A549 (cell line): ENCODE results near the gene FBXO30. TPM values are rescaled to one million over a fixed set of nuclear protein-coding genes. Genes with fewer than 3 reads are reported as not detected.

ENCODE experiments used
- ATAC-seq, 2 experiments: fragments of 200-7000 bp in 1 of 2; fragments of >200 bp in 1 of 2; cut with Nextera tagmentation in 1 of 2; cut with Tn5 transposase in 1 of 2; 3 replicates each; pipeline versions ENCODE4 v1.8.0 to v1.9.1; 2018 to 2020; ENCODE audit warnings: mild to moderate bottlenecking in 1 of 2, moderate library complexity in 1 of 2
- CTCF ChIA-PET: fragments of 300-600 bp; sonication (Branson Sonifier 250); formaldehyde crosslinking; extraction: SDS; loops from one replicate; lab custom pipeline; 2021; ENCODE audit warnings: antibody characterized with exemption, inconsistent platforms; lab: Yijun Ruan, JAX
- POLR2A ChIA-PET: fragments of 350-600 bp; formaldehyde crosslinking; extraction: SDS; loops from one replicate; lab custom pipeline; 2021; ENCODE audit warnings: antibody characterized with exemption, inconsistent platforms; lab: Yijun Ruan, JAX
- DNase-seq, 2 experiments: peaks; one replicate each; pipeline versions ENCODE4 v3.0.0 to v3.0.0-alpha.2; 2011 to 2016; ENCODE audit warnings: low read depth in 1 of 2, low spot score in 1 of 2
- FAIRE-seq: peaks from 2 replicates; lab custom pipeline; 2011; peaks lifted over from hg19 to GRCh38; lab: Jason Lieb, UNC
- H3K27ac ChIP-seq, 2 experiments: fragments of >200 bp; sonication (Bioruptor Twin); formaldehyde crosslinking; 3 replicates each; pipeline ENCODE4 v1.5.1; 2016 to 2017
- H3K4me1 ChIP-seq: fragments of >200 bp; sonication (Bioruptor Twin); formaldehyde crosslinking; 3 replicates; pipeline ENCODE4 v1.6.1; 2016
- H3K4me2 ChIP-seq: fragments of >200 bp; sonication (Bioruptor Twin); formaldehyde crosslinking; 3 replicates; pipeline ENCODE4 v1.6.1; 2016
- H3K4me3 ChIP-seq: fragments of >200 bp; sonication (Bioruptor Twin); formaldehyde crosslinking; 3 replicates; pipeline ENCODE4 v1.5.1; 2016
- H3K9me3 ChIP-seq: fragments of >200 bp; sonication (Bioruptor Twin); formaldehyde crosslinking; 3 replicates; pipeline ENCODE4 v1.6.1; 2016
- ATOH8 ChIP-seq: fragments of 250-450 bp; sonication (Bioruptor Pico); IDR thresholded peaks from 2 replicates; pipeline ENCODE4 v1.5.0; 2020; ENCODE audit warnings: low read depth, mild to moderate bottlenecking, moderate library complexity
- CBX2 ChIP-seq: fragments of 200-600 bp; sonication (generic); IDR thresholded peaks from 2 replicates; pipeline ENCODE4 v1.6.1; 2016; ENCODE audit warnings: low read depth, mild to moderate bottlenecking, borderline replicate concordance
- CBX8 ChIP-seq: fragments of 200-600 bp; sonication (generic); IDR thresholded peaks from 2 replicates; pipeline ENCODE4 v1.6.1; 2016
- CHD2 ChIP-seq: fragments of 150-350 bp; IDR thresholded peaks from 2 replicates; pipeline ENCODE4 v1.6.1; 2014; ENCODE audit warnings: low read length; ENCODE audit not compliant: partially characterized antibody
- EP300 ChIP-seq, 2 experiments: fragments of >200 bp; sonication (Bioruptor Twin); formaldehyde crosslinking; IDR thresholded peaks; 2 replicates in 1 of 2; 3 replicates in 1 of 2; pipeline ENCODE4 v1.6.1; 2016 to 2017
- ESRRA ChIP-seq: fragments of 150-350 bp; IDR thresholded peaks from 2 replicates; pipeline ENCODE4 v1.6.1; 2014; ENCODE audit warnings: mild to moderate bottlenecking, low read length, borderline replicate concordance
- FOSB ChIP-seq: fragments of 250-450 bp; sonication (Bioruptor Pico); IDR thresholded peaks from 2 replicates; pipeline ENCODE4 v1.5.0; 2020; ENCODE audit warnings: mild to moderate bottlenecking, moderate library complexity
- FOSL2 ChIP-seq, 2 experiments: fragments of 450-650 bp in 1 of 2; fragments of >200 bp in 1 of 2; sonication (Bioruptor Twin) in 1 of 2; formaldehyde crosslinking; IDR thresholded peaks; 2 replicates each; pipeline versions ENCODE4 v1.5.0 to v1.6.1; 2016 to 2020; ENCODE audit warnings: mild to moderate bottlenecking in 1 of 2, moderate library complexity in 1 of 2
- GATA3 ChIP-seq: IDR thresholded peaks from 2 replicates; pipeline ENCODE4 v1.6.1; 2012; ENCODE audit warnings: borderline replicate concordance
- HDAC2 ChIP-seq: fragments of 200-600 bp; sonication (generic); IDR thresholded peaks from 2 replicates; pipeline ENCODE4 v1.6.1; 2016
- HES2 ChIP-seq: fragments of >200 bp; sonication (Bioruptor Twin); formaldehyde crosslinking; IDR thresholded peaks from 2 replicates; pipeline ENCODE4 v1.6.1; 2016
- HEYL ChIP-seq: fragments of 250-450 bp; sonication (Bioruptor Pico); IDR thresholded peaks from 2 replicates; pipeline ENCODE4 v1.8.0; 2021; ENCODE audit warnings: mild to moderate bottlenecking, moderate library complexity
- HOXB13 ChIP-seq: fragments of 250-450 bp; sonication (Bioruptor Pico); IDR thresholded peaks from 2 replicates; pipeline ENCODE4 v1.5.0; 2020; ENCODE audit warnings: low read depth, mild to moderate bottlenecking, moderate library complexity
- HOXB5 ChIP-seq: fragments of 250-450 bp; sonication (Bioruptor Pico); IDR thresholded peaks from 2 replicates; pipeline ENCODE4 v1.5.0; 2020; ENCODE audit warnings: mild to moderate bottlenecking, moderate library complexity
- MAX ChIP-seq: IDR thresholded peaks from 2 replicates; pipeline ENCODE4 v1.6.1; 2012
- MYC ChIP-seq: IDR thresholded peaks from 2 replicates; pipeline ENCODE4 v1.6.1; 2012; ENCODE audit warnings: mild to moderate bottlenecking, inconsistent platforms, low read length, improper control_type of control experiment, borderline replicate concordance
- NPAS2 ChIP-seq: fragments of 250-450 bp; sonication (Bioruptor Pico); IDR thresholded peaks from 2 replicates; pipeline ENCODE4 v1.8.0; 2022; ENCODE audit warnings: mild to moderate bottlenecking, moderate library complexity, borderline replicate concordance
- PBX3 ChIP-seq: IDR thresholded peaks from 2 replicates; pipeline ENCODE4 v1.6.1; 2012
- PHF8 ChIP-seq: fragments of 200-600 bp; sonication (generic); IDR thresholded peaks from 2 replicates; pipeline ENCODE4 v1.6.1; 2016; ENCODE audit warnings: low read depth, mild to moderate bottlenecking, antibody characterized with exemption, moderate library complexity, borderline replicate concordance
- RAD21 ChIP-seq, 2 experiments: fragments of >200 bp in 1 of 2; sonication (Bioruptor Twin) in 1 of 2; formaldehyde crosslinking in 1 of 2; IDR thresholded peaks in 1 of 2; conservative IDR thresholded peaks in 1 of 2; 2 replicates in 1 of 2; 3 replicates in 1 of 2; pipeline ENCODE4 v1.6.1; 2012 to 2018; ENCODE audit warnings: inconsistent platforms in 1 of 2
- RCOR1 ChIP-seq: fragments of 150-350 bp; IDR thresholded peaks from 2 replicates; pipeline ENCODE4 v1.6.1; 2014; ENCODE audit warnings: antibody characterized with exemption, low read length, low read depth
- RNF2 ChIP-seq: fragments of 200-600 bp; sonication (generic); IDR thresholded peaks from 2 replicates; pipeline ENCODE4 v1.6.1; 2016; ENCODE audit warnings: low read depth, mild to moderate bottlenecking, antibody characterized with exemption, moderate library complexity, borderline replicate concordance
- SMC3 ChIP-seq: fragments of >200 bp; sonication (Bioruptor Twin); formaldehyde crosslinking; IDR thresholded peaks from 3 replicates; pipeline ENCODE4 v1.6.1; 2018; ENCODE audit warnings: inconsistent platforms
- SREBF2 ChIP-seq: fragments of 450-650 bp; IDR thresholded peaks from 2 replicates; pipeline ENCODE4 v1.6.1; 2014; ENCODE audit warnings: mild to moderate bottlenecking, moderate library complexity
- TFCP2L1 ChIP-seq: fragments of 250-450 bp; sonication (Bioruptor Pico); IDR thresholded peaks from 2 replicates; pipeline ENCODE4 v1.5.0; 2021; ENCODE audit warnings: mild to moderate bottlenecking
- TP53 ChIP-seq: fragments of 250-450 bp; sonication (Bioruptor Pico); IDR thresholded peaks from 2 replicates; pipeline ENCODE4 v1.5.0; 2021; ENCODE audit warnings: mild to moderate bottlenecking, moderate library complexity
- WGBS: methylation state at CpG from one replicate; pipeline ENCODE4 v1.1.6; 2017; ENCODE audit errors: missing lambda C conversion rate; 5-methylcytosine and 5-hydroxymethylcytosine counted together
- polyA plus RNA-seq, 4 experiments: library from polyadenylated mRNA; depleted of rRNA in 3 of 4; stranded (reverse); fragments of >200 nt; fragmentation: RNase III in 1 of 4; extraction: RNeasy Plus Mini Kit Qiagen cat#74134 plus additional on column Dnase treatment in 1 of 4; gene quantifications; 2 replicates in 3 of 4; 3 replicates in 1 of 4; pipeline ENCODE4 v1.2.3, GENCODE V29; 2011 to 2017

FBXO30 gene
- polyA plus RNA-seq, 2 of the 4 experiments (the other 2 are of a cell fraction), result 8.3 to 10.4 TPM

DNA sequence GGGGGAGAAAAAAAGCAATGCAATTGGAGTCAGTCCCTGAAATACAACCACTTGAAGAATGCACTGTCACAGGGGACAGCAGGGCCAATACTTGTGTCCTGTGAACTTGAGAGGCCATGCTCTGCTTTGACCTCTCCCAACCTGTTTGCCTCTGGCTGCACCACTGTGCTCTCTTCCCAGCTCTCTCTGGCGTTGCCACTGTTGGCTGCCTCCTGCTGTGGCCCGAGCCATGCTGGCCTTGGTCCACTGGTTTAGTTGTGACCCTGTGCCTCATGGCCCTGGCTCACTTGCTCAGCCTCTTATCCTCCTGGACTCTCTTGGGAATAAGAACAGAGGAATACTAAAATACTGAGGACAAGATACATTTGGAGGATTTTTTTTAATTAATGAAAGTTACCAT lies 14.5 kb upstream of the FBXO30 start (continued):
- TF ChIP-seq HES2, result no peak
- no peak for TF ChIP-seq CBX8
- no peak for TF ChIP-seq HDAC2

GRCh38 chr6:145824344-145824743 lies 9.7 kb upstream of the FBXO30 start:
- Histone ChIP-seq H3K4me1 (no peaks in the 10 kb centered on the region), H3K4me2 (no peak overlapping the region), H3K9me3 (no peaks in the 10 kb centered on the region), H3K4me3 (no peak overlapping the region), H3K27ac (no peak overlapping the region)
- ChIA-PET POLR2A (no interaction called here), CTCF (no interaction called here)
- DNase-seq (no peak), FAIRE-seq (no peak), ATAC-seq (no peak)
- TF ChIP-seq RNF2 (no peak), FOSB (no peak)
- 91% methylated on average over 3 of the region's 3 CpGs for WGBS

GRCh38 chr6:145823328-145823944 lies 8.8 kb upstream of the FBXO30 start:
- ChIA-PET POLR2A (no interaction called here), CTCF (no interaction called here)
- no peaks in the 10 kb centered on the region for H3K9me3 ChIP-seq
- DNase-seq (no peak), ATAC-seq (no peak), FAIRE-seq (no peak)
- no peak overlapping the region for H3K27ac ChIP-seq
- H3K4me1 ChIP-seq, result no peaks in the 10 kb centered on the region
- H3K4me2 ChIP-seq, result no peak overlapping the region
- WGBS, result 35% methylated on average over 1 of the region's 1 CpG
- TF ChIP-seq RAD21 (conservative IDR thresholded peaks at IDR 0.05 in 1 of 2, IDR thresholded peaks at IDR 0.05 in 1 of 2), result no peak
- no peak for TF ChIP-seq FOSL2 (IDR thresholded peaks at IDR 0.05)
- TF ChIP-seq FOSL2 (CRISPR knock-in tag; IDR thresholded peaks at IDR 0.05), result no peak
- no peak for TF ChIP-seq PBX3
- no peak for TF ChIP-seq TFCP2L1 (CRISPR knock-in tag)
- TF ChIP-seq ESRRA, result no peak
- TF ChIP-seq CBX8, result no peak
- TF ChIP-seq MAX, result no peak
- TF ChIP-seq RCOR1, result no peak
- TF ChIP-seq EP300 (IDR thresholded peaks at IDR 0.05), result no peak
- TF ChIP-seq HEYL (CRISPR knock-in tag), result no peak
- TF ChIP-seq GATA3, result no peak
- H3K4me3 ChIP-seq, result no peak overlapping the region

GRCh38 chr6:145822456-145822855 lies 7.9 kb upstream of the FBXO30 start:
- TF ChIP-seq GATA3 (no peak), HOXB5 (CRISPR knock-in tag) (no peak), TP53 (no peak), PHF8 (no peak), SMC3 (no peak), CBX2 (no peak), HDAC2 (no peak), NPAS2 (CRISPR knock-in tag) (no peak), MYC (no peak), MAX (no peak), CHD2 (no peak), SREBF2 (no peak), HOXB13 (no peak), CBX8 (no peak), ATOH8 (no peak)
- DNase-seq, result no peak
- ChIA-PET POLR2A (no interaction called here), CTCF (no interaction called here)
- Histone ChIP-seq H3K27ac (no peak overlapping the region), H3K9me3 (no peaks in the 10 kb centered on the region), H3K4me3 (no peak overlapping the region), H3K4me2 (no peak overlapping the region), H3K4me1 (no peaks in the 10 kb centered on the region)
- WGBS, result 83% methylated on average over 2 of the region's 2 CpGs
- no peak for ATAC-seq
- FAIRE-seq, result no peak
